A549 (cell line): Measurements from ENCODE around the gene SORT1. TPM values are rescaled to one million over a fixed set of nuclear protein-coding genes. Genes with fewer than 3 reads are reported as not detected.

ENCODE experiments used
- ATAC-seq, 2 experiments: fragments of 200-7000 bp in 1 of 2; fragments of >200 bp in 1 of 2; cut with Nextera tagmentation in 1 of 2; cut with Tn5 transposase in 1 of 2; 3 replicates each; pipeline versions ENCODE4 v1.8.0 to v1.9.1; 2018 to 2020; ENCODE audit warnings: mild to moderate bottlenecking in 1 of 2, moderate library complexity in 1 of 2
- CTCF ChIA-PET: fragments of 300-600 bp; sonication (Branson Sonifier 250); formaldehyde crosslinking; extraction: SDS; loops from one replicate; lab custom pipeline; 2021; ENCODE audit warnings: antibody characterized with exemption, inconsistent platforms; lab: Yijun Ruan, JAX
- POLR2A ChIA-PET: fragments of 350-600 bp; formaldehyde crosslinking; extraction: SDS; loops from one replicate; lab custom pipeline; 2021; ENCODE audit warnings: antibody characterized with exemption, inconsistent platforms; lab: Yijun Ruan, JAX
- DNase-seq, 2 experiments: peaks; one replicate each; pipeline versions ENCODE4 v3.0.0 to v3.0.0-alpha.2; 2011 to 2016; ENCODE audit warnings: low read depth in 1 of 2, low spot score in 1 of 2
- FAIRE-seq: peaks from 2 replicates; lab custom pipeline; 2011; peaks lifted over from hg19 to GRCh38; lab: Jason Lieb, UNC
- H3K27ac ChIP-seq, 2 experiments: fragments of >200 bp; sonication (Bioruptor Twin); formaldehyde crosslinking; 3 replicates each; pipeline ENCODE4 v1.5.1; 2016 to 2017
- H3K4me1 ChIP-seq: fragments of >200 bp; sonication (Bioruptor Twin); formaldehyde crosslinking; 3 replicates; pipeline ENCODE4 v1.6.1; 2016
- H3K4me2 ChIP-seq: fragments of >200 bp; sonication (Bioruptor Twin); formaldehyde crosslinking; 3 replicates; pipeline ENCODE4 v1.6.1; 2016
- H3K4me3 ChIP-seq: fragments of >200 bp; sonication (Bioruptor Twin); formaldehyde crosslinking; 3 replicates; pipeline ENCODE4 v1.5.1; 2016
- H3K9me3 ChIP-seq: fragments of >200 bp; sonication (Bioruptor Twin); formaldehyde crosslinking; 3 replicates; pipeline ENCODE4 v1.6.1; 2016
- BCL3 ChIP-seq: fragments of >200 bp; sonication (Bioruptor Twin); formaldehyde crosslinking; IDR thresholded peaks from 3 replicates; pipeline ENCODE4 v1.6.1; 2016
- BHLHE40 ChIP-seq: IDR thresholded peaks from 2 replicates; pipeline ENCODE4 v1.6.1; 2012; ENCODE audit warnings: low read depth, low read length, inconsistent platforms
- CHD2 ChIP-seq: fragments of 150-350 bp; IDR thresholded peaks from 2 replicates; pipeline ENCODE4 v1.6.1; 2014; ENCODE audit warnings: low read length; ENCODE audit not compliant: partially characterized antibody
- E2F6 ChIP-seq: IDR thresholded peaks from 2 replicates; pipeline ENCODE4 v1.6.1; 2012; ENCODE audit warnings: low read depth, borderline replicate concordance
- ELK1 ChIP-seq: fragments of 150-350 bp; IDR thresholded peaks from 2 replicates; pipeline ENCODE4 v1.6.1; 2014; ENCODE audit warnings: low read depth, mild to moderate bottlenecking, low read length
- FOSL2 ChIP-seq, 2 experiments: fragments of 450-650 bp in 1 of 2; fragments of >200 bp in 1 of 2; sonication (Bioruptor Twin) in 1 of 2; formaldehyde crosslinking; IDR thresholded peaks; 2 replicates each; pipeline versions ENCODE4 v1.5.0 to v1.6.1; 2016 to 2020; ENCODE audit warnings: mild to moderate bottlenecking in 1 of 2, moderate library complexity in 1 of 2
- HDAC2 ChIP-seq: fragments of 200-600 bp; sonication (generic); IDR thresholded peaks from 2 replicates; pipeline ENCODE4 v1.6.1; 2016
- HES2 ChIP-seq: fragments of >200 bp; sonication (Bioruptor Twin); formaldehyde crosslinking; IDR thresholded peaks from 2 replicates; pipeline ENCODE4 v1.6.1; 2016
- HMGXB4 ChIP-seq: fragments of 250-450 bp; sonication (Bioruptor Pico); IDR thresholded peaks from 2 replicates; pipeline ENCODE4 v1.5.0; 2021; ENCODE audit warnings: mild to moderate bottlenecking, moderate library complexity, borderline replicate concordance
- HOXA7 ChIP-seq: fragments of 250-450 bp; sonication (Bioruptor Pico); IDR thresholded peaks from 2 replicates; pipeline ENCODE4 v1.5.0; 2020; ENCODE audit warnings: mild to moderate bottlenecking, moderate library complexity
- HOXB13 ChIP-seq: fragments of 250-450 bp; sonication (Bioruptor Pico); IDR thresholded peaks from 2 replicates; pipeline ENCODE4 v1.5.0; 2020; ENCODE audit warnings: low read depth, mild to moderate bottlenecking, moderate library complexity
- HOXB5 ChIP-seq: fragments of 250-450 bp; sonication (Bioruptor Pico); IDR thresholded peaks from 2 replicates; pipeline ENCODE4 v1.5.0; 2020; ENCODE audit warnings: mild to moderate bottlenecking, moderate library complexity
- JUN ChIP-seq, 2 experiments: fragments of >200 bp; sonication (Bioruptor Twin); formaldehyde crosslinking; IDR thresholded peaks; 2 replicates in 1 of 2; 3 replicates in 1 of 2; pipeline ENCODE4 v1.6.1; 2016 to 2017
- JUNB ChIP-seq: fragments of >200 bp; sonication (Bioruptor Twin); formaldehyde crosslinking; IDR thresholded peaks from 2 replicates; pipeline ENCODE4 v1.6.1; 2016
- MAZ ChIP-seq: fragments of 150-350 bp; IDR thresholded peaks from 2 replicates; pipeline ENCODE4 v1.6.1; 2014; ENCODE audit warnings: antibody characterized with exemption, low read depth, low read length, borderline replicate concordance
- PBX3 ChIP-seq: IDR thresholded peaks from 2 replicates; pipeline ENCODE4 v1.6.1; 2012
- RAD21 ChIP-seq, 2 experiments: fragments of >200 bp in 1 of 2; sonication (Bioruptor Twin) in 1 of 2; formaldehyde crosslinking in 1 of 2; IDR thresholded peaks in 1 of 2; conservative IDR thresholded peaks in 1 of 2; 2 replicates in 1 of 2; 3 replicates in 1 of 2; pipeline ENCODE4 v1.6.1; 2012 to 2018; ENCODE audit warnings: inconsistent platforms in 1 of 2
- RFX5 ChIP-seq: fragments of 450-650 bp; IDR thresholded peaks from 2 replicates; pipeline ENCODE4 v1.7.1; 2014; ENCODE audit warnings: antibody characterized with exemption, mild to moderate bottlenecking, moderate library complexity
- ZFP36 ChIP-seq: fragments of 450-650 bp; IDR thresholded peaks from 2 replicates; pipeline ENCODE4 v1.6.1; 2014; ENCODE audit warnings: borderline replicate concordance; ENCODE audit not compliant: partially characterized antibody
- WGBS: methylation state at CpG from one replicate; pipeline ENCODE4 v1.1.6; 2017; ENCODE audit errors: missing lambda C conversion rate; 5-methylcytosine and 5-hydroxymethylcytosine counted together
- polyA plus RNA-seq, 4 experiments: library from polyadenylated mRNA; depleted of rRNA in 3 of 4; stranded (reverse); fragments of >200 nt; fragmentation: RNase III in 1 of 4; extraction: RNeasy Plus Mini Kit Qiagen cat#74134 plus additional on column Dnase treatment in 1 of 4; gene quantifications; 2 replicates in 3 of 4; 3 replicates in 1 of 4; pipeline ENCODE4 v1.2.3, GENCODE V29; 2011 to 2017

SORT1 gene
- polyA plus RNA-seq, 2 of the 4 experiments (the other 2 are of a cell fraction), result 6.0 to 14.7 TPM

GRCh38 chr1:109389638-109390341 lies 7.9 kb downstream of the SORT1 start:
- ChIA-PET CTCF (interaction anchor here (0.9 to 4.6 kb wide), 5 partner anchors 9 to 157 kb away, joined by 3 to 13 read pairs (median 3); no protein-coding TSS in a partner anchor), POLR2A (no interaction called here)
- no peak for TF ChIP-seq BHLHE40
- no peak for TF ChIP-seq HDAC2
- no peak for TF ChIP-seq JUNB
- no peak for TF ChIP-seq ZFP36
- no peak for TF ChIP-seq JUN (IDR thresholded peaks at IDR 0.05)
- TF ChIP-seq HOXA7 (CRISPR knock-in tag), result no peak
- no peak for TF ChIP-seq E2F6
- TF ChIP-seq ELK1, result no peak
- TF ChIP-seq RAD21 (conservative IDR thresholded peaks at IDR 0.05 in 1 of 2, IDR thresholded peaks at IDR 0.05 in 1 of 2), result no peak
- no peak for TF ChIP-seq HOXB13
- TF ChIP-seq RFX5, result no peak
- no peak overlapping the region for H3K4me3 ChIP-seq
- peaks cover 19% of the 10 kb centered on the region; the same call in 2 of the 3 replicates for H3K4me1 ChIP-seq
- H3K9me3 ChIP-seq, result no peaks in the 10 kb centered on the region
- H3K27ac ChIP-seq, result no peak overlapping the region
- no peak for FAIRE-seq
- 87% methylated on average over 5 of the region's 5 CpGs for WGBS
- ATAC-seq, result no peak
- H3K4me2 ChIP-seq, result no peak overlapping the region
- DNase-seq, result no peak

- ChIA-PET CTCF (interaction anchor here (0.9 to 4.6 kb wide), 4 partner anchors 10 to 157 kb away, joined by 3 to 13 read pairs (median 6); no protein-coding TSS in a partner anchor), POLR2A (no interaction called here)
- Histone ChIP-seq H3K27ac (no peak overlapping the region), H3K9me3 (no peaks in the 10 kb centered on the region), H3K4me1 (peaks cover 19% of the 10 kb centered on the region; the same call in 2 of the 3 replicates), H3K4me2 (no peak overlapping the region)
- TF ChIP-seq CHD2 (no peak), PBX3 (no peak), HMGXB4 (CRISPR knock-in tag) (no peak), FOSL2 (IDR thresholded peaks at IDR 0.05) (no peak), FOSL2 (CRISPR knock-in tag; IDR thresholded peaks at IDR 0.05) (no peak), MAZ (no peak), HES2 (no peak), HOXB5 (no peak), BCL3 (no peak)
- TF ChIP-seq, all 56 proteins: peak for 0
- WGBS, result 64% methylated on average over 7 of the region's 7 CpGs
- ATAC-seq (no peak), FAIRE-seq (no peak), DNase-seq (no peak)
- no peak overlapping the region for H3K4me3 ChIP-seq
Measured at GRCh38 chr1:109388884-109389637, 8.7 kb downstream of the SORT1 start.
